ENCODE results near the gene PGA5. TPM values are rescaled to one million over a fixed set of nuclear protein-coding genes. Genes with fewer than 3 reads are reported as not detected.

PGA5 gene
- not detected in 2 replicates for total RNA-seq

GRCh38 chr11:61240875-61241274 lies at the start of gene PGA5:
Gene PGA5 (plus strand): TSS chr11:61241175. CDS start chr11:61241227, 52 bp downstream.

GRCh38 chr11:61202950-61203746 lies 37.8 kb upstream of the PGA5 start, which contains the start of gene PGA3:
Gene PGA3 (plus strand): TSS chr11:61203515. CDS start chr11:61203565, 50 bp downstream.

GRCh38 chr11:61222047-61222446 lies 18.9 kb upstream of the PGA5 start, which contains the start of gene PGA4:
Gene PGA4 (plus strand): TSS chr11:61222347. CDS start chr11:61222401, 54 bp downstream.

GRCh38 chr11:61294717-61295595 lies 54.0 kb downstream of the PGA5 start, which contains the start of gene VWCE:
Gene VWCE (minus strand): TSS chr11:61295316. CDS start chr11:61295037, 279 bp downstream.

Other genes with a start within 250 kb of the PGA5 start
- gene CD5, start 138.7 kb upstream of the PGA5 start, total RNA-seq: not detected in 2 replicates
- 8.7 and 8.8 TPM in 2 replicates for gene VPS37C, start 79.7 kb upstream of the PGA5 start, total RNA-seq
- not detected in 2 replicates for gene PGA3, start 37.7 kb upstream of the PGA5 start, total RNA-seq
- not detected in 2 replicates for gene PGA4, start 18.8 kb upstream of the PGA5 start, total RNA-seq
- 1.6 and 2.3 TPM in 2 replicates for gene VWCE, start 54.1 kb downstream of the PGA5 start, total RNA-seq
- gene DDB1, start 91.9 kb downstream of the PGA5 start, total RNA-seq: 253 and 317 TPM in 2 replicates
- gene TKFC, start 92.1 kb downstream of the PGA5 start, total RNA-seq: 13.0 and 23.4 TPM in 2 replicates
- 27.9 and 31.5 TPM in 2 replicates for gene CYB561A3, start 120.7 kb downstream of the PGA5 start, total RNA-seq
- gene TMEM138, start 121.2 kb downstream of the PGA5 start, total RNA-seq: 15.9 and 21.0 TPM in 2 replicates
- gene TMEM216, start 151.4 kb downstream of the PGA5 start, total RNA-seq: 7.5 and 12.3 TPM in 2 replicates
- 8.4 and 13.1 TPM in 2 replicates for gene CPSF7, start 188.8 kb downstream of the PGA5 start, total RNA-seq
- gene SDHAF2, start 188.9 kb downstream of the PGA5 start, total RNA-seq: 30.1 and 66.3 TPM in 2 replicates

Measured in epithelial cell of umbilical artery (primary cell).